ENCODE measurements around the gene CD69.
"Not testable (repeated sequence)": the region's sequence is repeated elsewhere in the genome, so short reads cannot be mapped to it uniquely, and the experiment has no call there.

Gene CD69

DNA sequence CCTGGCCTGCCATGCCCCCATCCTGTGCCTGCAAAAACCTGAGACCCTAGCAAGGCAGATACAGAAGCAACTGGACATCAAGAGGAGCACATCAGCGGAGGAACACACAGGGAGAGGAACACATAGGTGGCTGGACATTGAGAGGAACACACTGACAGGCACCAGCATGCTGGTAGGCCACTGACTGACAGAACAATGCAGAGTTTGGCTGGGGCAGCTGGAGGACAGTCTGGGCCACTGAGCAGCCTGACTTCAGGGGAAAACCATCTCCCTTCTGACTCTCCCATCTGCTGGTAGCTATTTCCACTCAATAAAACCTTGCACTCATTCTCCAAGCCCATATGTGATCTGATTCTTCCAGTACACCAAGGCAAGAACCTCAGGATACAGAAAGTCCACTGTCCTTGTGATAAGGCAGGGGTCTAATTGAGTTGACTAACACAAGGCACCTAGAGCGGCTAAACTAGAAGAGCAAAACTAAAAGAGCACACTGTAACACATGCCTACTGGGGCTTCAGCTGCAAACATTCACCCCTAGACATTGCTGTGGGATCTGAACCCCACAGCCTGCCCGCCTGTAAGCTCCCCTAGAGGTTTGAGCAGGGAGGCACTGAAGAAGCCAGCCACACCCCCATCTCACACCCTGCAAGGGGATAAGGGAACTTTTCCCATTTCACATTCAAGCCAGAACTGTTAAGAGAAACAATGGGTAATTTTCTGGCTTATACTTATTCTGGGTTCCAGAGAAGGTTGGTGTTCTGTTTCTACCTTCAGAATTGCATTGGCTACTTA is 49.9 kb downstream of the CD69 start:
- Mint-ChIP-seq H3K9me3 (no peaks in the 10 kb centered on the region), H3K36me3 (ENCODE audit: low read depth) (peaks cover 3% of the 10 kb centered on the region), H3K27ac (peak overlapping the region; percentile 34), H3K4me1 (ENCODE audit: low read depth) (peaks cover 38% of the 10 kb centered on the region), H3K27me3 (no peaks in the 10 kb centered on the region), H3K4me3 (no peak overlapping the region)
- intact Hi-C loops (cut with micrococcal nuclease): no loop called here

DNA sequence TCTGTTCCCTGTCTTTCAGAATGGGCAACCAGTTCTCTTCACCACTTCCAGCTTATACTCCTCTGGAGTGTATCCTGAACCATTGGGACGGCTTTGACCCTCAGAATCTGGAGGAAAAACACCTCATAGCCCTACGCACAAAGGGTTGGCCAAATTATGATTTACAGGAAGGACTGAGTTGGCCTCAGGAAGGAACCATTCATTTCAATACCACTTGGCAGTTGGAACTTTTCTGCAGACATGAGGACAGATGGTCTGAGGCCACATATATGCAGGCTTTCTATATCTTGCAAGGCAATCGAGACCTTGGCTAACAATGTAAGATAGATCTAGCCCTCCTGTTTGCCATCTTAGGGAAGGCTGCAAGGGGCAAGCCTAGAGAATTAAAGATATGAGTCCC is 51.8 kb downstream of the CD69 start:
- Mint-ChIP-seq H3K4me3 (no peak overlapping the region), H3K9me3 (no peaks in the 10 kb centered on the region), H3K27me3 (no peaks in the 10 kb centered on the region), H3K36me3 (ENCODE audit: low read depth) (no peaks in the 10 kb centered on the region), H3K27ac (peak overlapping the region; percentile 54), H3K4me1 (ENCODE audit: low read depth) (peaks cover 38% of the 10 kb centered on the region)
- intact Hi-C loops (cut with micrococcal nuclease): loop anchor here (1.0 to 10.0 kb wide), 2 partner anchors 75 to 374 kb away; no protein-coding TSS in a partner anchor

DNA sequence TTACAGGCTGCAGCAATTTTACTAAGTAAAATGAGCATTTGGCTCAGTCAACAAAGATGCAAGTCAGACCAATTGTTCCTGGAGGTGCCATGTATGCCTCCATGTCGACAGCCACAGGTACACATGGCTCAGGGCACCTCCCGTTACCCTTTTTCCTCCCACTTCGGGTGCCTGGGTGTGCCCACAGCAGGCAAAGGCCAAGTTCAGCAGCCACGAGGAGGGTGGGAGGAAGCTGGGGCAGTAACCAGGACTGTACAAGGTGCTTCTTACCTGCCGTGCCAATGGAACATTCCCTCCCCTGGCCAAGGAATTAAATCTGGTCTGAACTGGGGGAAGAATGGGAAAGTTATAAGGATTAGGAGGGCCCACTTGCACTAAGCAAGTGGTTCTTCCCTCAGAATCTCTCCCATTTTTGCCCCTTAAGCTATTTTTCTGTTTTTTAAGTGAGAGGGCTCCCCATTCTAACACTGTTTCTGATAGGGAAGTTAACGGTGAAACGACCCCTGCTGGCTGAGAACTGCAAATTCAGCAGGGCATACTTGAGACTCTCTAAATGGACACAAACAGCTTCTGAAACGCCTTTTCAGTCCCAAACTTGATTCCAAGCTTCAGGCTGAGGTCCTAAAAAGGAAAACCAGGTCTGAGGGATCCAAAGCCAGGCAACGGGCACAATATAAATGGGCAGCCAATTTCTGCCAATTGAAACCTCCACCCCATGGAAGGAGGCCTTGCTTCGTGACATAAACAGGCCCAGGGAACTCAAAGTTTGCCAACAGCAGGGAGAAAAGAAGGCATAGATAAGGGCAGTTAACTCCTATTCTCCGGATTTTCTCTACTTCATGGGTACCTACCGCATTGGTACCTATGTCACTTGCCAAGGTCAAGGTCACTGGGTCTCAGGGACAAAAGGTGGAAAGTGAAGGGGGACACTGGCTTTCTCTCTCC is 52.6 kb downstream of the CD69 start:
- no peak overlapping the region for H3K4me3 Mint-ChIP-seq
- no peaks in the 10 kb centered on the region for H3K9me3 Mint-ChIP-seq
- intact Hi-C loops (cut with micrococcal nuclease): loop anchor here (1.0 to 10.0 kb wide), 2 partner anchors 74 to 373 kb away; no protein-coding TSS in a partner anchor
- no peaks in the 10 kb centered on the region for H3K36me3 Mint-ChIP-seq (ENCODE audit: low read depth)
- no peaks in the 10 kb centered on the region for H3K27me3 Mint-ChIP-seq
- H3K27ac Mint-ChIP-seq: peak overlapping the region; percentile 54
- peaks cover 38% of the 10 kb centered on the region for H3K4me1 Mint-ChIP-seq (ENCODE audit: low read depth)

DNA sequence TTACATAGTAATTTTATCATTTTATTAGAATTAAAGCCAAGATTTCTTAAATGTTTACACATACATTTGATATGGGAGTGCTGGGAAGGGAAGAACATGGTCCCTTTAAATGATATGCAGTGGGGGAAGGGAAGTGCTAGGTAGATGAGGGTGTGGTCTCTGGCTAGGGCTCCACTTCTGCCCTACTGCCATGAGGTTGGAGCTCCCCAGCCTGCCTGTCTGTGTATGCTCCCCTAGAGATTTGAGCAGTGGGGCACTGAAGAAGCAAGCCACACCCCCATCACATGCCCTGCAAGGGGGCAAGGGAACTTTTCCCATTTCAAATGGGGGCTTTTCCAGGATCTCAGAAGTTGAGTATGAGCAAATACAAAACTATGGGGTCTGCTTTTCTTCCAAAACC is 53.3 kb downstream of the CD69 start:
- no peaks in the 10 kb centered on the region for H3K27me3 Mint-ChIP-seq
- H3K36me3 Mint-ChIP-seq (ENCODE audit: low read depth): no peaks in the 10 kb centered on the region
- no peaks in the 10 kb centered on the region for H3K9me3 Mint-ChIP-seq

DNA sequence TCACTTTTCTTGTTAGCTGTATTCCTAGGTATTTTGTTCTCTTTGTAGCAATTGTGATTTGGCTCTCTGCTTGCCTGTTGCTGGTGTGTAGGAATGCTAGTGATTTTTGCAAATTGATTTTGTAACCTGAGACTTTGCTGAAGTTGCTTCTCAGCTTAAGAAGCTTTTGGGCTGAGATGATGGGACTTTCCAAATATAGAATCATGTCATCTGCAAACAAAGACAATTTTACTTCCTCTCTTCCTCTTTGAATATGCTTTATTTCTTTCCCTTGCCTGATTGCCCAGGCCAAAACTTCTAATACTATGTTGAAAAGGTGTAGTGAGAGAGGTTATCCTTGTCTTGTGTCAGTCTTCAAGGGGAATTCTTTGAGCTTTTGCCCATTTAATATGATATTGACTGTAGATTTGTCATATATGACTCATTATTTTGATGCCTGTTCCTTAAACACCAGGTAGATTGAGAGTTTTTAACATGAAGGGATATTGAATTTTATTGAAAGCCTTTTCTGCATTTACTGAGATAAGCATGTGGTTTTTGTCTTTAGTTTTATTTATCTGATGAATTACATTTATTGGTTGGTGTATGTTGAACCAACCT is 54.5 kb downstream of the CD69 start:
- no peaks in the 10 kb centered on the region for H3K9me3 Mint-ChIP-seq
- H3K27me3 Mint-ChIP-seq: no peaks in the 10 kb centered on the region
- peaks cover 53% of the 10 kb centered on the region for H3K4me1 Mint-ChIP-seq (ENCODE audit: low read depth)
- peaks cover 6% of the 10 kb centered on the region for H3K36me3 Mint-ChIP-seq (ENCODE audit: low read depth)
- H3K4me3 Mint-ChIP-seq: peak overlapping the region; percentile 4
- peak overlapping the region; percentile 56 for H3K27ac Mint-ChIP-seq
- intact Hi-C loops (cut with micrococcal nuclease): loop anchor here (10.0 kb wide), 1 partner anchor 371 kb away; no protein-coding TSS in a partner anchor

More for the DNA sequence above, 53.3 kb downstream of the CD69 start:
- no peak overlapping the region for H3K4me3 Mint-ChIP-seq
- H3K27ac Mint-ChIP-seq: peak overlapping the region; percentile 54
- H3K4me1 Mint-ChIP-seq (ENCODE audit: low read depth): peaks cover 44% of the 10 kb centered on the region
- intact Hi-C loops (cut with micrococcal nuclease): loop anchor here (10.0 kb wide), 1 partner anchor 373 kb away; no protein-coding TSS in a partner anchor

DNA sequence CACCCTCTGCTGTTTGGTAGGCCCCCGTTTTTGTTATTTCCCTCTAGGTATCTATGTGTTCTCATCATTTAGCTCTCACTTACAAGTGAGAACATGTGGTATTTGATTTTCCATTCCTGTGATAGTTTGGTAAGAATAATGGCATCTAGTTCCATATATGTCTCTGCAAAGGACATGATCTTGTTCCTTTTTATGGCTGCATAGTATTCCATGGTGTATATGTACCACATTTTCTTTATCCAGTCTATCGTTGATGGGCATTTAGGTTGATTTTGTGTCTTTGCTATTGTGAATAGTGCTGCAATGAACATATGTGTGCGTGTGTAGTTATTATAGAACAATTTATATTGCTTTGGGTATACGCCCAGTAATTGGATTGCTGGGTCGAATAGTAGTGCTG is 56.1 kb downstream of the CD69 start:
- H3K27me3 Mint-ChIP-seq; H3K27ac Mint-ChIP-seq; H3K9me3 Mint-ChIP-seq; H3K4me3 Mint-ChIP-seq; H3K36me3 Mint-ChIP-seq (ENCODE audit: low read depth): not testable (repeated sequence)
- intact Hi-C loops (cut with micrococcal nuclease): loop anchor here (10.0 kb wide), 1 partner anchor 370 kb away; no protein-coding TSS in a partner anchor
- H3K4me1 Mint-ChIP-seq (ENCODE audit: low read depth): peaks cover 69% of the 10 kb centered on the region

Measured in dendritic cell treated with granulocyte-macrophage colony-stimulating factor and Interleukin-4, amounts not matched to agents 40 ng/mL and 50 ng/mL, for 4 days (primary cell).